ENCODE measurements around the gene C14orf132.

C14orf132 gene

GRCh38 chr14:96108911-96109310 is 69.7 kb downstream of the C14orf132 start:
- H3K4me3 ChIP-seq (ENCODE audit: low read depth, low read length, poor library complexity, severe bottlenecking) = no peak overlapping the region

GRCh38 chr14:96109596-96110355 is 70.6 kb downstream of the C14orf132 start:
- no peak overlapping the region for H3K27ac ChIP-seq (ENCODE audit: low read depth, low read length, poor library complexity, severe bottlenecking)
- H3K4me1 ChIP-seq (ENCODE audit: insufficient read depth, low read length, severe bottlenecking) = peaks cover 1% of the 10 kb centered on the region
- no peaks in the 10 kb centered on the region for H3K79me2 ChIP-seq (ENCODE audit: insufficient read depth, low read length)
- no peak overlapping the region for H3K9ac ChIP-seq (ENCODE audit: low read length)
- no peaks in the 10 kb centered on the region for H3F3A ChIP-seq (ENCODE audit: insufficient read depth, low read length)
- H3K9me2 ChIP-seq (ENCODE audit: low read depth, low read length) = no peaks in the 10 kb centered on the region
- no peak for TF ChIP-seq EZH2 (IDR thresholded peaks at IDR 0.05; ENCODE audit: borderline replicate concordance, low read length)
- no peak for TF ChIP-seq CTCF (IDR thresholded peaks at IDR 0.05; ENCODE audit: low read length)
- H3K36me3 ChIP-seq (ENCODE audit: insufficient read depth, low read length) = no peaks in the 10 kb centered on the region; the same call in 1 of the 2 replicates
- no peak overlapping the region for H2AFZ ChIP-seq (ENCODE audit: low read length)
- no peak overlapping the region for H3K4me2 ChIP-seq (ENCODE audit: low read length)
- no peaks in the 10 kb centered on the region for H4K20me1 ChIP-seq (ENCODE audit: insufficient read depth, low read length)
- H3K9me3 ChIP-seq (ENCODE audit: low read length) = 0 out of 2 replicates have a peak, but pooled peaks cover 3% of the 10 kb centered on the region
- H3K27me3 ChIP-seq (ENCODE audit: insufficient read depth, low read length) = no peaks in the 10 kb centered on the region; the same call in 1 of the 2 replicates
- H3K4me3 ChIP-seq (ENCODE audit: low read depth, low read length, poor library complexity, severe bottlenecking) = no peak overlapping the region

More at GRCh38 chr14:96108911-96109310, 69.7 kb downstream of the C14orf132 start:
- TF ChIP-seq CTCF (IDR thresholded peaks at IDR 0.05; ENCODE audit: low read length) = no peak
- TF ChIP-seq EZH2 (IDR thresholded peaks at IDR 0.05; ENCODE audit: borderline replicate concordance, low read length) = no peak
- no peaks in the 10 kb centered on the region for H3F3A ChIP-seq (ENCODE audit: insufficient read depth, low read length)
- no peaks in the 10 kb centered on the region; the same call in 1 of the 2 replicates for H3K27me3 ChIP-seq (ENCODE audit: insufficient read depth, low read length)
- H3K9me3 ChIP-seq (ENCODE audit: low read length) = 0 out of 2 replicates have a peak, but pooled peaks cover under 1% of the 10 kb centered on the region
- peaks cover 7% of the 10 kb centered on the region for H3K4me1 ChIP-seq (ENCODE audit: insufficient read depth, low read length, severe bottlenecking)
- H3K9ac ChIP-seq (ENCODE audit: low read length) = no peak overlapping the region
- no peak overlapping the region for H3K27ac ChIP-seq (ENCODE audit: low read depth, low read length, poor library complexity, severe bottlenecking)
- no peaks in the 10 kb centered on the region for H3K9me2 ChIP-seq (ENCODE audit: low read depth, low read length)
- H3K4me2 ChIP-seq (ENCODE audit: low read length) = no peak overlapping the region
- H3K36me3 ChIP-seq (ENCODE audit: insufficient read depth, low read length) = no peaks in the 10 kb centered on the region; the same call in 1 of the 2 replicates
- H3K79me2 ChIP-seq (ENCODE audit: insufficient read depth, low read length) = no peaks in the 10 kb centered on the region
- H2AFZ ChIP-seq (ENCODE audit: low read length) = no peak overlapping the region
- H4K20me1 ChIP-seq (ENCODE audit: insufficient read depth, low read length) = no peaks in the 10 kb centered on the region

GRCh38 chr14:96112032-96112431 is 72.9 kb downstream of the C14orf132 start:
- no peak overlapping the region for H3K4me3 ChIP-seq (ENCODE audit: low read depth, low read length, poor library complexity, severe bottlenecking)

More at GRCh38 chr14:96112032-96112431, 72.9 kb downstream of the C14orf132 start:
- TF ChIP-seq EZH2 (IDR thresholded peaks at IDR 0.05; ENCODE audit: borderline replicate concordance, low read length) (no peak), CTCF (IDR thresholded peaks at IDR 0.05; ENCODE audit: low read length) (no peak)
- Histone ChIP-seq H3K9me2 (ENCODE audit: low read depth, low read length) (no peaks in the 10 kb centered on the region), H4K20me1 (ENCODE audit: insufficient read depth, low read length) (no peaks in the 10 kb centered on the region), H3K27ac (ENCODE audit: low read depth, low read length, poor library complexity, severe bottlenecking) (no peak overlapping the region), H2AFZ (ENCODE audit: low read length) (no peak overlapping the region), H3K4me1 (ENCODE audit: insufficient read depth, low read length, severe bottlenecking) (no peaks in the 10 kb centered on the region), H3K4me2 (ENCODE audit: low read length) (no peak overlapping the region), H3K36me3 (ENCODE audit: insufficient read depth, low read length) (no peaks in the 10 kb centered on the region; the same call in 1 of the 2 replicates), H3K9me3 (ENCODE audit: low read length) (0 out of 2 replicates have a peak, but pooled peaks cover 3% of the 10 kb centered on the region), H3K79me2 (ENCODE audit: insufficient read depth, low read length) (no peaks in the 10 kb centered on the region), H3F3A (ENCODE audit: insufficient read depth, low read length) (no peaks in the 10 kb centered on the region), H3K9ac (ENCODE audit: low read length) (no peak overlapping the region), H3K27me3 (ENCODE audit: insufficient read depth, low read length) (no peaks in the 10 kb centered on the region; the same call in 1 of the 2 replicates)
